Activated naive CD8-positive, alpha-beta T cell treated with anti-CD3 and anti-CD28 coated beads, Interleukin-2, amount 10 ng/mL, durations not matched to agents 7 days and 5 days (primary cell): ENCODE results near the gene ADCY10. TPM values are rescaled to one million over a fixed set of nuclear protein-coding genes. Genes with fewer than 3 reads are reported as not detected.
"Not testable (repeated sequence)": the region's sequence is repeated elsewhere in the genome, so short reads cannot be mapped to it uniquely, and the experiment has no call there.

ENCODE experiments used
- ATAC-seq: fragments of 150-1000 bp; cut with Tn5 transposase; one replicate; pipeline ENCODE4 v1.10.0; 2021; ENCODE audit warnings: low read depth, moderate library complexity
- POLR2A ChIA-PET: fragments of 350-600 bp; sonication (Branson Sonifier 250); formaldehyde crosslinking; loops from one replicate; lab custom pipeline; 2021; ENCODE audit warnings: antibody characterized with exemption; lab: Charles Lee
- DNase-seq: peaks from one replicate; pipeline ENCODE4 v3.0.0; 2021
- H3K27ac Mint-ChIP-seq: one replicate; pipeline ENCODE4 v1.8.0; 2022; ENCODE audit warnings: mild to moderate bottlenecking, mixed read lengths
- H3K27me3 Mint-ChIP-seq: one replicate; pipeline ENCODE4 v1.8.0; 2022; ENCODE audit warnings: mild to moderate bottlenecking, moderate library complexity, mixed read lengths
- H3K36me3 Mint-ChIP-seq: one replicate; pipeline ENCODE4 v1.8.0; 2021; ENCODE audit warnings: mild to moderate bottlenecking, mixed read lengths
- H3K4me1 Mint-ChIP-seq: one replicate; pipeline ENCODE4 v1.8.0; 2021; ENCODE audit warnings: mixed read lengths
- H3K4me3 Mint-ChIP-seq: one replicate; pipeline ENCODE4 v1.8.0; 2022; ENCODE audit warnings: mild to moderate bottlenecking, moderate library complexity, mixed read lengths
- H3K9me3 Mint-ChIP-seq: one replicate; pipeline ENCODE4 v1.8.0; 2021; ENCODE audit warnings: mixed read lengths
- total RNA-seq, 2 experiments: library from RNA; stranded (reverse); gene quantifications; one replicate each; pipeline ENCODE4 v1.2.3, GENCODE V29; 2021

ADCY10 gene
- total RNA-seq, 2 experiments from 2014 or later: 0.20 to 0.42 TPM

GRCh38 chr1:167890400-167890799 is 23.5 kb downstream of the ADCY10 start:
- H3K4me3 Mint-ChIP-seq: no peak overlapping the region
- H3K36me3 Mint-ChIP-seq: no peaks in the 10 kb centered on the region
- no peak for ATAC-seq
- no peak overlapping the region for H3K27ac Mint-ChIP-seq
- POLR2A ChIA-PET: no interaction called here
- H3K9me3 Mint-ChIP-seq: no peaks in the 10 kb centered on the region
- DNase-seq: no peak
- H3K27me3 Mint-ChIP-seq: peaks cover 14% of the 10 kb centered on the region
- H3K4me1 Mint-ChIP-seq: no peaks in the 10 kb centered on the region

DNA sequence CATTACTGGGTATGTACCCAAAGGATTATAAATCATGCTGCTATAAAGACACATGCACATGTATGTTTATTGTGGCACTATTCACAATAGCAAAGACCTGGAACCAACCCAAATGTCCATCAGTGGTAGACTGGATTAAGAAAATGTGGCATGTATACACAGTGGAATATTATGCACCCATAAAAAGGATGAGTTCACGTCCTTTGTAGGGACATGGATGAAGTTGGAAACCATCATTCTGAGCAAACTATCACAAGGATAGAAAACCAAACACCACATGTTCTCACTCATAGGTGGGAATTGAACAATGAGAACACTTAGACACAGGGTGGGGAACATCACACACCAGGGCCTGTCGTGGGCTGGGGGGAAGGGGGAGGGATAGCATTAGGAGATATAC is 26.7 kb downstream of the ADCY10 start:
- H3K4me3 Mint-ChIP-seq, H3K9me3 Mint-ChIP-seq, H3K4me1 Mint-ChIP-seq, H3K36me3 Mint-ChIP-seq, POLR2A ChIA-PET, DNase-seq, H3K27ac Mint-ChIP-seq, H3K27me3 Mint-ChIP-seq, ATAC-seq: not testable (repeated sequence)

- ATAC-seq: no peak
- Mint-ChIP-seq H3K27ac (no peak overlapping the region), H3K4me1 (no peaks in the 10 kb centered on the region), H3K36me3 (no peaks in the 10 kb centered on the region), H3K9me3 (peaks cover 2% of the 10 kb centered on the region), H3K27me3 (peaks cover 7% of the 10 kb centered on the region), H3K4me3 (no peak overlapping the region)
- POLR2A ChIA-PET: no interaction called here
- DNase-seq: no peak
Observed at GRCh38 chr1:167882376-167882775, 31.6 kb downstream of the ADCY10 start.

- POLR2A ChIA-PET: no interaction called here
- Mint-ChIP-seq H3K4me1 (no peaks in the 10 kb centered on the region), H3K9me3 (peaks cover 2% of the 10 kb centered on the region), H3K27me3 (peaks cover 7% of the 10 kb centered on the region), H3K36me3 (no peaks in the 10 kb centered on the region), H3K27ac (no peak overlapping the region), H3K4me3 (no peak overlapping the region)
- ATAC-seq (no peak), DNase-seq (no peak)
Observed at GRCh38 chr1:167881786-167882185, 32.1 kb downstream of the ADCY10 start.

DNA sequence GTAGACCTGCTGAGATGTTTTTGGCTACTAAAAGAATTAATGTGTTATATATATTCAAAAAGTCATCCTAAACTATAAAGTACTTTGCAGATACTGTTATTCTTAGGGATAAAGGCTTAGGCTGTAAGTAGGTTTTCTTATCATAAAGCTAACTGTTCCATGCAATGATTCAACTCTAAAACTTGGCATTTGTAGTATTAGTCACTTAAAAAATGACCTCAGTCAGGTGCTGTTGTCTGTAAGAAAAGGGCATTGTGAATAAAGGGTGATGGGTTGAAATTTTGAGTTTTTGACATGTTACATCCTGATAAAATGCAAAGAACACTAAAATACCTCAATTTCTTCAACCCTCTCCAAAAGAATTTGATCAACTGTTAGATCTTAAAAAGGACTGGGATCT is 32.9 kb downstream of the ADCY10 start:
- H3K4me3 Mint-ChIP-seq: no peak overlapping the region
- ATAC-seq (no peak), DNase-seq (no peak)
- no peaks in the 10 kb centered on the region for H3K36me3 Mint-ChIP-seq
- no peak overlapping the region for H3K27ac Mint-ChIP-seq
- H3K9me3 Mint-ChIP-seq: peaks cover 2% of the 10 kb centered on the region
- H3K27me3 Mint-ChIP-seq: peaks cover 7% of the 10 kb centered on the region
- no peaks in the 10 kb centered on the region for H3K4me1 Mint-ChIP-seq
- POLR2A ChIA-PET: no interaction called here

GRCh38 chr1:167880580-167881021 is 33.3 kb downstream of the ADCY10 start:
- Mint-ChIP-seq H3K9me3 (peaks cover 2% of the 10 kb centered on the region), H3K36me3 (no peaks in the 10 kb centered on the region), H3K4me1 (no peaks in the 10 kb centered on the region), H3K27me3 (peaks cover 7% of the 10 kb centered on the region), H3K27ac (no peak overlapping the region), H3K4me3 (no peak overlapping the region)
- ATAC-seq (no peak), DNase-seq (no peak)
- POLR2A ChIA-PET: no interaction called here

- Mint-ChIP-seq H3K27ac (no peak overlapping the region), H3K4me3 (no peak overlapping the region), H3K9me3 (no peaks in the 10 kb centered on the region), H3K4me1 (no peaks in the 10 kb centered on the region), H3K36me3 (no peaks in the 10 kb centered on the region), H3K27me3 (peaks cover 7% of the 10 kb centered on the region)
- POLR2A ChIA-PET: no interaction called here
- ATAC-seq (no peak), DNase-seq (no peak)
Observed at GRCh38 chr1:167879508-167879907, 34.4 kb downstream of the ADCY10 start.

- no peak for ATAC-seq
- peaks cover 5% of the 10 kb centered on the region for H3K27me3 Mint-ChIP-seq
- H3K4me3 Mint-ChIP-seq: no peak overlapping the region
- POLR2A ChIA-PET: no interaction called here
- DNase-seq: no peak
- H3K9me3 Mint-ChIP-seq: no peaks in the 10 kb centered on the region
- no peaks in the 10 kb centered on the region for H3K4me1 Mint-ChIP-seq
- H3K27ac Mint-ChIP-seq: no peak overlapping the region
- H3K36me3 Mint-ChIP-seq: no peaks in the 10 kb centered on the region
Observed at GRCh38 chr1:167878372-167879160, 35.4 kb downstream of the ADCY10 start.

- Mint-ChIP-seq H3K36me3 (no peaks in the 10 kb centered on the region), H3K27me3 (peaks cover 5% of the 10 kb centered on the region)
Observed at GRCh38 chr1:167876597-167877175, 37.2 kb downstream of the ADCY10 start.

GRCh38 chr1:167871331-167871730 is 42.6 kb downstream of the ADCY10 start:
- DNase-seq (no peak), ATAC-seq (no peak)
- H3K27me3 Mint-ChIP-seq: no peaks in the 10 kb centered on the region
- no peaks in the 10 kb centered on the region for H3K36me3 Mint-ChIP-seq
- H3K9me3 Mint-ChIP-seq: no peaks in the 10 kb centered on the region
- H3K4me3 Mint-ChIP-seq: no peak overlapping the region
- no peak overlapping the region for H3K27ac Mint-ChIP-seq
- POLR2A ChIA-PET: no interaction called here
- no peaks in the 10 kb centered on the region for H3K4me1 Mint-ChIP-seq

More at GRCh38 chr1:167876597-167877175, 37.2 kb downstream of the ADCY10 start:
- POLR2A ChIA-PET: no interaction called here
- DNase-seq: no peak
- no peaks in the 10 kb centered on the region for H3K4me1 Mint-ChIP-seq
- ATAC-seq: no peak
- H3K9me3 Mint-ChIP-seq: no peaks in the 10 kb centered on the region
- no peak overlapping the region for H3K4me3 Mint-ChIP-seq
- H3K27ac Mint-ChIP-seq: no peak overlapping the region

DNA sequence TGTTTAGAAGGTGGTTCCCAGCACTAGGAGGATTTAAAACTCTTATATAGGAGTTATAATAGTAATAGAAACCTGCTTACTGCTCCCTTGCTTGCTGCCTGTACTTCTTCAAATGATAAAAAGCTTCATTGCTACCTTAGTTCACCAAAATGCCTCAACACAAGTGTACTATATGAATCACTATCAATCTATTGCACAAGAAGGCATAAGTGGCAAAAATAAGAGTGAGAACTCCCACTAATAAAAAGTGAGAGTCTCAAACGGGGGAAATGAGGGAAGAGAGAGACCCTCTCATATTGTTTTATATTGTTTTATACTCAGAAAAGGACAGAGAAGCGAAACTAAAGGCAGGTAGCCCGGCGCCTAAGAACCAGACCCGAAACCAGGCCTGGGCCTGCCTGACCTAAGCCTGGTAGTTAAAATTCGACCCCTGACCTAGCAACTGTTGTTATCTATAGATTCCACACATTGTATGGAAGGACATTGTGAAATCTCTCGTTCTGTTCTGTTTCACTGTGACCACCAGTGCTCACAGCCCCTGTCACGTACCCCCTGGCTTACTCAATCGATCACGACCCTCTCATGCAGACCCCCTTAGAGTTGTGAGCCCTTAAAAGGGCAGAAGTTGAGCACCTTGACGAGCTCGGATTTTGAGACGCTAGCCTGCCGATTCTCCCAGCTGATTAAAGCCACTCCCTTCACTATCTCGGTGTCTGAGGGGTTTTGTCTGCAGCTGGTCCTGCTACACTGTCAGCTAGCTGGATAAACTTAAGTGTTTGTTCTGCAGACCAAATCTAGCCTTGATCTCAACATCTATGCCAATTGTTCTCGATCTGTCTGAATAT is 44.6 kb downstream of the ADCY10 start:
- POLR2A ChIA-PET, ATAC-seq, H3K36me3 Mint-ChIP-seq: not testable (repeated sequence)

GRCh38 chr1:167866739-167867414 is 47.1 kb downstream of the ADCY10 start:
- H3K4me1 Mint-ChIP-seq, H3K36me3 Mint-ChIP-seq, POLR2A ChIA-PET, H3K4me3 Mint-ChIP-seq, H3K27ac Mint-ChIP-seq, H3K27me3 Mint-ChIP-seq, ATAC-seq, H3K9me3 Mint-ChIP-seq, DNase-seq: not testable (repeated sequence)

More for the DNA sequence above, 44.6 kb downstream of the ADCY10 start:
- not testable (repeated sequence) for H3K27me3 Mint-ChIP-seq, H3K4me1 Mint-ChIP-seq, H3K9me3 Mint-ChIP-seq, H3K27ac Mint-ChIP-seq, H3K4me3 Mint-ChIP-seq, DNase-seq

DNA sequence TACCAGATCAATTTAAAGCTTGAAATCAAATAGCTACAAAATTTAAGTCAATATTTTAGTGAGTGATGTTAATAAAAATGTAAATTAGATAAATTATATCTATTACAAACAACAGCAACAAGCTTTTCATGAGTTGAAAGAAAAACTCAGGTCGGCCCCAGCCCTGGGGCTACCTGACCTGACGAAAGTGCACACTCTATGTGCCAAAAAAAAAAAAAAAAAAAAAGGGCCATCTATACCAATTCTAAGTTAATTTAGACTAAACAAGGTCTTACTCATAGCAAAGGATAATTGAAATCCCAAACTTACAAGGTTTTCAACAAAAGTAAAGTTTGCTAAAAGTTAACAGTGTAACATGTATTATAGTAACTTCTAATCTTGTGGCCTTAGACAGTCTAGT is 47.6 kb downstream of the ADCY10 start:
- H3K27me3 Mint-ChIP-seq, ATAC-seq, DNase-seq, H3K9me3 Mint-ChIP-seq, H3K4me3 Mint-ChIP-seq, H3K27ac Mint-ChIP-seq, POLR2A ChIA-PET, H3K36me3 Mint-ChIP-seq, H3K4me1 Mint-ChIP-seq: not testable (repeated sequence)
